ENCODE results near the gene CSPG5.

The CSPG5 gene

GRCh38 chr3:47578691-47579632 is at the start of gene CSPG5:
CSPG5 (minus strand) TSS chr3:47578865; CDS start chr3:47578693, 172 bp downstream.
- DNase-seq, result no peak

GRCh38 chr3:47628426-47628825 is 49.8 kb upstream of the CSPG5 start:
- DNase-seq, result no peak

GRCh38 chr3:47622671-47623461 is 44.2 kb upstream of the CSPG5 start:
- no peak for DNase-seq

- no peak for DNase-seq
Measured at GRCh38 chr3:47617086-47618010, 38.7 kb upstream of the CSPG5 start.

GRCh38 chr3:47614788-47615187 is 36.1 kb upstream of the CSPG5 start:
- no peak for DNase-seq

- no peak for DNase-seq
Measured at GRCh38 chr3:47613722-47614121, 35.1 kb upstream of the CSPG5 start.

GRCh38 chr3:47612879-47613278 is 34.2 kb upstream of the CSPG5 start:
- DNase-seq, result no peak

- DNase-seq, result no peak
Measured at GRCh38 chr3:47612178-47612577, 33.5 kb upstream of the CSPG5 start.

GRCh38 chr3:47611576-47611975 is 32.9 kb upstream of the CSPG5 start:
- no peak for DNase-seq

- no peak for DNase-seq
Measured at GRCh38 chr3:47610583-47610982, 31.9 kb upstream of the CSPG5 start.

- no peak for DNase-seq
Measured at GRCh38 chr3:47607335-47607734, 28.7 kb upstream of the CSPG5 start.

GRCh38 chr3:47606165-47606564 is 27.5 kb upstream of the CSPG5 start:
- no peak for DNase-seq

GRCh38 chr3:47605652-47606051 is 27.0 kb upstream of the CSPG5 start:
- DNase-seq, result no peak

GRCh38 chr3:47604145-47604544 is 25.5 kb upstream of the CSPG5 start:
- no peak for DNase-seq

GRCh38 chr3:47603332-47603731 is 24.7 kb upstream of the CSPG5 start:
- DNase-seq, result no peak

GRCh38 chr3:47601281-47601680 is 22.6 kb upstream of the CSPG5 start:
- no peak for DNase-seq

GRCh38 chr3:47594792-47595191 is 16.1 kb upstream of the CSPG5 start:
- no peak for DNase-seq

- DNase-seq, result no peak
Measured at GRCh38 chr3:47592066-47592795, 13.6 kb upstream of the CSPG5 start.

GRCh38 chr3:47590216-47590615 is 11.6 kb upstream of the CSPG5 start:
- no peak for DNase-seq

- no peak for DNase-seq
Measured at GRCh38 chr3:47588587-47588986, 9.9 kb upstream of the CSPG5 start.

GRCh38 chr3:47588053-47588452 is 9.4 kb upstream of the CSPG5 start:
- no peak for DNase-seq

GRCh38 chr3:47586746-47587145 is 8.1 kb upstream of the CSPG5 start:
- DNase-seq, result no peak

All from cortex of kidney (tissue), 1 donor.